Hepatocyte (in vitro differentiated cells): Measurements from ENCODE around the gene MYRF.

Experiments
- EZH2 ChIP-seq: fragments of 200-600 bp; sonication (generic); IDR thresholded peaks from 2 replicates; pipeline ENCODE4 v1.6.1; 2016; ENCODE audit warnings: antibody characterized with exemption, mild to moderate bottlenecking, borderline replicate concordance
- TF ChIP-seq, protein P1 (sequence below): fragments of 200-600 bp; sonication (generic); IDR thresholded peaks from 2 replicates; pipeline ENCODE4 v1.5.1; 2016; ENCODE audit warnings: antibody characterized with exemption, mild to moderate bottlenecking; ENCODE audit not compliant: poor library complexity

DNA sequence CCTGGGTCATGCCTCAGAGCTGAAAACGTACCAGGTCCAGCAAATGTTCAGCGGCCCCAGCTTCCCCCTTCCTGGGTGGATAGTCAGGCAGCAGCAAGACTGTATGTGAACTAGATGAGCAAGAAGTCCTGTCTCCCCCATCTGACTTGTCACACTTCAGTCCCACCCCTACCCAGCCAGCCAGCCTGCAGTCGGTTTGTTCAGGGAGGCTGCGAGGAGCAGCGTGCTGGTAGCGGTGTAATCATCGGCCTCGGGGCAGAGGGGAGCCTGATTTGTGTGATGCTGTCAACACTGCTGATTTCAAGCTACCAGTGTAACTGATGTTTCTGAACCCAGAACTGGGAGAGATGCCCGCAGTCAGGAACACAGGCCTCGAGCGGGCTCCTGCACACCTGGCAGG is 30.4 kb downstream of the MYRF start:
- TF ChIP-seq, protein P1, sequence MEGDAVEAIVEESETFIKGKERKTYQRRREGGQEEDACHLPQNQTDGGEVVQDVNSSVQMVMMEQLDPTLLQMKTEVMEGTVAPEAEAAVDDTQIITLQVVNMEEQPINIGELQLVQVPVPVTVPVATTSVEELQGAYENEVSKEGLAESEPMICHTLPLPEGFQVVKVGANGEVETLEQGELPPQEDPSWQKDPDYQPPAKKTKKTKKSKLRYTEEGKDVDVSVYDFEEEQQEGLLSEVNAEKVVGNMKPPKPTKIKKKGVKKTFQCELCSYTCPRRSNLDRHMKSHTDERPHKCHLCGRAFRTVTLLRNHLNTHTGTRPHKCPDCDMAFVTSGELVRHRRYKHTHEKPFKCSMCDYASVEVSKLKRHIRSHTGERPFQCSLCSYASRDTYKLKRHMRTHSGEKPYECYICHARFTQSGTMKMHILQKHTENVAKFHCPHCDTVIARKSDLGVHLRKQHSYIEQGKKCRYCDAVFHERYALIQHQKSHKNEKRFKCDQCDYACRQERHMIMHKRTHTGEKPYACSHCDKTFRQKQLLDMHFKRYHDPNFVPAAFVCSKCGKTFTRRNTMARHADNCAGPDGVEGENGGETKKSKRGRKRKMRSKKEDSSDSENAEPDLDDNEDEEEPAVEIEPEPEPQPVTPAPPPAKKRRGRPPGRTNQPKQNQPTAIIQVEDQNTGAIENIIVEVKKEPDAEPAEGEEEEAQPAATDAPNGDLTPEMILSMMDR, result no peak
- no peak for TF ChIP-seq EZH2
